Fibroblast of lung (primary cell): ENCODE data around the gene SPPL2A. TPM values are rescaled to one million over a fixed set of nuclear protein-coding genes. Genes with fewer than 3 reads are reported as not detected.

ENCODE experiments used
- DNase-seq, 2 donors: peaks; one replicate each; pipeline versions ENCODE4 v3.0.0 to v3.0.0-alpha.2; 2010; ENCODE audit warnings: low read depth in 2 of 2
- H2AFZ ChIP-seq: 2 replicates; pipeline ENCODE4 v1.5.1; 2012; ENCODE audit warnings: low read length, control low read depth, inconsistent platforms
- H3K27ac ChIP-seq: 2 replicates; pipeline ENCODE4 v1.5.1; 2011; ENCODE audit warnings: low read length, control low read depth; ENCODE audit not compliant: insufficient read depth
- H3K27me3 ChIP-seq: 2 replicates; pipeline ENCODE4 v1.5.1; 2011; ENCODE audit warnings: mild to moderate bottlenecking, low read length; ENCODE audit not compliant: control insufficient read depth, insufficient read depth
- H3K36me3 ChIP-seq: 2 replicates; pipeline ENCODE4 v1.5.1; 2011; ENCODE audit warnings: low read length; ENCODE audit not compliant: control insufficient read depth, insufficient read depth
- H3K4me1 ChIP-seq: 2 replicates; pipeline ENCODE4 v1.5.1; 2011; ENCODE audit warnings: low read length; ENCODE audit not compliant: control insufficient read depth, insufficient read depth; ENCODE audit errors: extremely low read depth
- H3K4me2 ChIP-seq: 2 replicates; pipeline ENCODE4 v1.5.1; 2011; ENCODE audit warnings: low read length, control low read depth; ENCODE audit not compliant: insufficient read depth; ENCODE audit errors: extremely low read depth
- H3K4me3 ChIP-seq, 4 experiments: fragments of 200-600 bp in 1 of 4; sonication (generic) in 1 of 4; replicated peaks in 1 of 4; 2 replicates each; pipeline ENCODE4 v1.5.1; 2011 to 2016; ENCODE audit warnings: low read length in 4 of 4, low read depth in 3 of 4, mild to moderate bottlenecking in 3 of 4, control low read depth in 2 of 4, inconsistent platforms in 1 of 4, mixed read lengths in 1 of 4; ENCODE audit not compliant: insufficient read depth in 1 of 4; ENCODE audit errors: control extremely low read depth in 1 of 4
- H3K79me2 ChIP-seq: 2 replicates; pipeline ENCODE4 v1.5.1; 2012; ENCODE audit warnings: mild to moderate bottlenecking, low read length, inconsistent platforms; ENCODE audit not compliant: control insufficient read depth, insufficient read depth
- H3K9ac ChIP-seq: 2 replicates; pipeline ENCODE4 v1.5.1; 2011; ENCODE audit warnings: mild to moderate bottlenecking, low read length, control low read depth; ENCODE audit not compliant: insufficient read depth
- H3K9me3 ChIP-seq: 2 replicates; pipeline ENCODE4 v1.5.1; 2012; ENCODE audit warnings: low read depth, low read length; ENCODE audit not compliant: control insufficient read depth, insufficient read depth
- H4K20me1 ChIP-seq: 2 replicates; pipeline ENCODE4 v1.5.1; 2011; ENCODE audit warnings: low read length; ENCODE audit not compliant: control insufficient read depth, insufficient read depth; ENCODE audit errors: extremely low read depth
- EZH2 ChIP-seq: IDR thresholded peaks from 2 replicates; pipeline ENCODE4 v1.5.1; 2012; ENCODE audit warnings: low read length, control low read depth, mild to moderate bottlenecking; ENCODE audit errors: missing control alignments
- polyA plus RNA-seq, 2 donors: library from polyadenylated mRNA; depleted of rRNA in 1 of 2; stranded (reverse) in 1 of 2; unstranded in 1 of 2; fragments of >200 nt; gene quantifications; 2 replicates each; pipeline ENCODE4 v1.2.1, GENCODE V29; 2011 to 2012; ENCODE audit warnings: missing spikeins in 1 of 2
- total RNA-seq: library from RNA; depleted of rRNA; stranded (reverse); fragments of >200 nt; gene quantifications from 2 replicates; pipeline ENCODE4 v1.2.1, GENCODE V29; 2014
- TF ChIP-seq, protein P1 (sequence below), 2 donors: IDR thresholded peaks in 1 of 2; conservative IDR thresholded peaks in 1 of 2; 1 replicate in 1 of 2; 2 replicates in 1 of 2; pipeline ENCODE4 v1.5.1; 2011 to 2012; ENCODE audit warnings: low read length in 2 of 2, control low read depth in 1 of 2, inconsistent platforms in 1 of 2, low read depth in 1 of 2, mild to moderate bottlenecking in 1 of 2

SPPL2A gene
- total and polyA plus RNA-seq, 2 donors (not counting 1 experiment from before 2014, with no cell fraction given), result 97.6 to 120 TPM

- no peaks in the 10 kb centered on the region for H3K27me3 ChIP-seq
- H3K27ac ChIP-seq, result no peak overlapping the region
- no peaks in the 10 kb centered on the region for H3K9me3 ChIP-seq
- H3K79me2 ChIP-seq, result peaks cover 29% of the 10 kb centered on the region
- H4K20me1 ChIP-seq, result no peaks in the 10 kb centered on the region
- no peaks in the 10 kb centered on the region for H3K36me3 ChIP-seq
- TF ChIP-seq, protein P1, sequence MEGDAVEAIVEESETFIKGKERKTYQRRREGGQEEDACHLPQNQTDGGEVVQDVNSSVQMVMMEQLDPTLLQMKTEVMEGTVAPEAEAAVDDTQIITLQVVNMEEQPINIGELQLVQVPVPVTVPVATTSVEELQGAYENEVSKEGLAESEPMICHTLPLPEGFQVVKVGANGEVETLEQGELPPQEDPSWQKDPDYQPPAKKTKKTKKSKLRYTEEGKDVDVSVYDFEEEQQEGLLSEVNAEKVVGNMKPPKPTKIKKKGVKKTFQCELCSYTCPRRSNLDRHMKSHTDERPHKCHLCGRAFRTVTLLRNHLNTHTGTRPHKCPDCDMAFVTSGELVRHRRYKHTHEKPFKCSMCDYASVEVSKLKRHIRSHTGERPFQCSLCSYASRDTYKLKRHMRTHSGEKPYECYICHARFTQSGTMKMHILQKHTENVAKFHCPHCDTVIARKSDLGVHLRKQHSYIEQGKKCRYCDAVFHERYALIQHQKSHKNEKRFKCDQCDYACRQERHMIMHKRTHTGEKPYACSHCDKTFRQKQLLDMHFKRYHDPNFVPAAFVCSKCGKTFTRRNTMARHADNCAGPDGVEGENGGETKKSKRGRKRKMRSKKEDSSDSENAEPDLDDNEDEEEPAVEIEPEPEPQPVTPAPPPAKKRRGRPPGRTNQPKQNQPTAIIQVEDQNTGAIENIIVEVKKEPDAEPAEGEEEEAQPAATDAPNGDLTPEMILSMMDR (conservative IDR thresholded peaks at IDR 0.05 in 1 of 2, IDR thresholded peaks at IDR 0.05 in 1 of 2; ENCODE audit: low read depth in 1 of 2, low read length in 2 of 2), result no peak
- no peak for TF ChIP-seq EZH2
- no peak overlapping the region for H3K9ac ChIP-seq
- no peak overlapping the region for H3K4me3 ChIP-seq
- no peak for DNase-seq
- H2AFZ ChIP-seq, result no peak overlapping the region
- no peaks in the 10 kb centered on the region for H3K4me1 ChIP-seq
- no peak overlapping the region for H3K4me2 ChIP-seq
Observed at GRCh38 chr15:50665938-50666337, 99.6 kb downstream of the SPPL2A start.

DNA sequence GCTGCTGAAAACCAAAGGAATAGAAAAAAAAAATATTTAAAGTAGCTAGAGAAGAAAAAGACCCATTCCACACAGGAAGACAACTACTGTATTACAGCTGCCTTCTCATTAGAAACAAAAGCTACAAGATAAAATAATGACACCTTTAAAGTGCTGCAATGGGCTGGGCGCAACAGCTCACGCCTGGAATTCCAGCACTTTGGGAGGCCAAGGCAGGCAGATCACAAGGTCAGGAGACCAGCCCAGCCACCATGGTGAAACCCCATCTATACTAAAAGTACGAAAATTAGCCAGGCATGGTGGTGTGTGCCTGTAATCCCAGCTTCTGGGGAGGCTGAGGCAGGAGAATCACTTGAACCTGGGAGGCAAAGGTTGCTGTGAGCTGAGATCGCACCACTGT lies 110.0 kb downstream of the SPPL2A start:
- Histone ChIP-seq H3K79me2 (no peaks in the 10 kb centered on the region), H3K27ac (no peak overlapping the region), H3K36me3 (peaks cover 3% of the 10 kb centered on the region), H3K27me3 (no peaks in the 10 kb centered on the region), H4K20me1 (no peaks in the 10 kb centered on the region), H3K4me1 (no peaks in the 10 kb centered on the region), H3K4me3 (no peak overlapping the region), H3K9ac (no peak overlapping the region), H2AFZ (no peak overlapping the region), H3K4me2 (no peak overlapping the region), H3K9me3 (no peaks in the 10 kb centered on the region)
- TF ChIP-seq EZH2, result no peak
- TF ChIP-seq, protein P1 (conservative IDR thresholded peaks at IDR 0.05 in 1 of 2, IDR thresholded peaks at IDR 0.05 in 1 of 2; ENCODE audit: low read depth in 1 of 2, low read length in 2 of 2), result no peak
- DNase-seq, result no peak

DNA sequence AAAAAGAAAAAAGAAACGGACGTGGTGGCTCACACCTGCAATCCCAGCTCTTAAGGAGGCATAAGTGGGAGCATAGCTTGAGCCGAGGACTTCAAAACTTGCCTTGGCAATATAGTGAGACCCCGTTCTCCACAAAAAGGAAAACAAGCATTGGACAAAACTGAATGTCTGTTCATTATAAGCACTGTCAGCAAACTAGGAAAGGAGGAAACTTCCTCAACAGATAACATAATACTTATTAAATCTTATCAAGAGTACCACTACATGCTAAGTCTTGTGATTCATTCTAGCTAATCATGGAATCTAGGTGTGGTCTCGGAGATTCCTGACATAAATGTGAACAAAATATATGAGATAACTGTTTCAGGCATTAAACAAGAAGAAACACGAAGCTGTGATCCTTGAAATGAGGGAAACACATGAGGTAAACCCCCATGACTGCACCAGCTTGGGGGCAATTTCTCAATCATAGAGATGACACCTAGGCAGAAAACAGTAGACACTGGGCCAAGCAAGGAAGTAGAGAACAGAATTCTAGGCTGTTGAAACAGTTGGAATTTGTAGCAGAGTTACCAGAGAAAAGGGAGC lies 112.3 kb downstream of the SPPL2A start:
- Histone ChIP-seq H3K4me1 (no peaks in the 10 kb centered on the region), H2AFZ (no peak overlapping the region), H3K9ac (no peak overlapping the region), H3K27ac (no peak overlapping the region), H3K4me3 (no peak overlapping the region), H3K36me3 (peaks cover 5% of the 10 kb centered on the region), H3K4me2 (no peak overlapping the region), H3K9me3 (no peaks in the 10 kb centered on the region), H3K27me3 (no peaks in the 10 kb centered on the region), H3K79me2 (no peaks in the 10 kb centered on the region), H4K20me1 (no peaks in the 10 kb centered on the region)
- no peak for DNase-seq
- TF ChIP-seq, protein P1 (conservative IDR thresholded peaks at IDR 0.05 in 1 of 2, IDR thresholded peaks at IDR 0.05 in 1 of 2; ENCODE audit: low read depth in 1 of 2, low read length in 2 of 2), result no peak
- no peak for TF ChIP-seq EZH2
